Panc1 (cell line): Measurements from ENCODE around the gene SYNPR. TPM values are rescaled to one million over a fixed set of nuclear protein-coding genes. Genes with fewer than 3 reads are reported as not detected.

Experiments used
- ATAC-seq: fragments of 200-7000 bp; cut with Tn5 transposase; 2 replicates; pipeline ENCODE4 v1.9.1; 2020; ENCODE audit warnings: mild to moderate bottlenecking, moderate library complexity
- BruUV-seq: library from RNA; stranded (reverse); fragments of 400-500 nt; replicated peaks from 2 replicates; lab custom pipeline; 2021; lab: Mats Ljungman, UMichigan
- CTCF ChIA-PET: fragments of 300-600 bp; sonication (Branson Sonifier 250); formaldehyde crosslinking; loops from one replicate; lab custom pipeline; 2022; ENCODE audit warnings: antibody characterized with exemption; lab: Charles Lee
- POLR2A ChIA-PET: fragments of 300-600 bp; sonication (Branson Sonifier 250); formaldehyde crosslinking; loops from one replicate; lab custom pipeline; 2022; ENCODE audit warnings: antibody characterized with exemption; lab: Charles Lee
- DNase-seq: peaks from one replicate; pipeline ENCODE4 v3.0.0-alpha.2; 2010; ENCODE audit warnings: low read depth, low spot score
- H3K27ac ChIP-seq: 2 replicates; pipeline ENCODE4 v1.5.1; 2011; ENCODE audit warnings: mild to moderate bottlenecking, low read length, inconsistent platforms
- H3K27me3 ChIP-seq: fragments of 200-500 bp; sonication (Bioruptor generic); 2 replicates; pipeline ENCODE4 v1.6.0; 2014; ENCODE audit warnings: low read length, inconsistent platforms; ENCODE audit not compliant: control insufficient read depth, insufficient read depth
- H3K36me3 ChIP-seq: fragments of 200-500 bp; sonication (Bioruptor generic); 2 replicates; pipeline ENCODE4 v1.5.1; 2014; ENCODE audit warnings: inconsistent platforms, mild to moderate bottlenecking, low read length, moderate library complexity; ENCODE audit not compliant: control insufficient read depth, insufficient read depth
- H3K4me1 ChIP-seq: 2 replicates; pipeline ENCODE4 v1.5.1; 2011; ENCODE audit warnings: inconsistent platforms, mild to moderate bottlenecking, low read length, moderate library complexity; ENCODE audit not compliant: control insufficient read depth, insufficient read depth
- H3K4me3 ChIP-seq, 2 experiments: 2 replicates each; pipeline ENCODE4 v1.5.1; 2011 to 2012; ENCODE audit warnings: low read depth in 2 of 2, low read length in 2 of 2, mild to moderate bottlenecking in 2 of 2, inconsistent platforms in 1 of 2, moderate library complexity in 1 of 2
- H3K9me3 ChIP-seq: fragments of 200-500 bp; sonication (Bioruptor generic); 2 replicates; pipeline ENCODE4 v1.5.1; 2014; ENCODE audit warnings: low read depth, mild to moderate bottlenecking, inconsistent platforms, low read length, moderate library complexity; ENCODE audit not compliant: control insufficient read depth, insufficient read depth
- POLR2AphosphoS5 ChIP-seq: IDR thresholded peaks from 2 replicates; pipeline ENCODE4 v1.6.1; 2012; ENCODE audit warnings: mild to moderate bottlenecking, low read depth, low read length, moderate library complexity
- SIN3A ChIP-seq: IDR thresholded peaks from 2 replicates; pipeline ENCODE4 v1.6.1; 2012; ENCODE audit warnings: low read depth, mild to moderate bottlenecking, low read length, moderate library complexity, borderline replicate concordance; ENCODE audit not compliant: insufficient read depth
- TCF7L2 ChIP-seq: IDR thresholded peaks from 2 replicates; pipeline ENCODE4 v1.6.1; 2011; ENCODE audit warnings: mild to moderate bottlenecking, low read depth, low read length, inconsistent platforms
- in situ Hi-C: cut with HindIII; loops from 2 replicates; pipeline ENCODE4 v1.10.0; 2016; ENCODE audit warnings: low sequenced_read_pairs, low pct_unique_long_range_greater_than_20kb
- intact Hi-C: fragments of 100-400 bp; cut with micrococcal nuclease; formaldehyde crosslinking; loops from one replicate; pipeline ENCODE4 v1.10.0; 2022; ENCODE audit not compliant: unreplicated experiment
- total RNA-seq: library from RNA; stranded (reverse); gene quantifications from one replicate; pipeline ENCODE4 v1.2.1, GENCODE V29; 2021; ENCODE audit not compliant: unreplicated experiment
- TF ChIP-seq, protein P1 (sequence below): fragments of 450-650 bp; IDR thresholded peaks from 2 replicates; pipeline ENCODE4 v1.5.1; 2017; ENCODE audit warnings: mild to moderate bottlenecking
- TF ChIP-seq, protein P2 (sequence below), 2 experiments: IDR thresholded peaks; 2 replicates each; pipeline ENCODE4 v1.6.1; 2011 to 2012; ENCODE audit warnings: low read depth in 2 of 2, control low read depth in 1 of 2, low read length in 1 of 2, mild to moderate bottlenecking in 1 of 2, moderate library complexity in 1 of 2; ENCODE audit not compliant: insufficient read depth in 1 of 2

SYNPR gene
- total RNA-seq, 1 experiment from 2014 or later, result not detected

DNA sequence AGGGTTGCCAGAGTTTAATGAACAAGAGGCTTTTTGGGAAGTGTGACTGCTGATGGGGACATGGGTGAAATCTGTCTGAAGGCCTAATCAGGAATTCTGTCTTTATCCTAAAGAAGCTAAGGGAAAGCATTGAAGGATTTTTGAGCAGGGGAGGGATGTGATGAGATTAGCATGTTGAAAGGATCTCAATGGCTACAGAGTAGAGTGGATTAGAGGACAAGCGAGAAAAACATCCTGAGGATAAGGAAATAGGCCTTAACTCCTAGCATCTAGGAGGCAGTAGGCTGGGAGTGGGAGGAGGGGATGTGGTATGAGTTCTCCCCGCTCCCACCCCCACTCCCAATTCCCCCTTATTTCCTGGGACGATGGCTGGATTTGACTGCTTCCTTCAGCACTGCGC is 339.3 kb downstream of the SYNPR start:
- no peak for ATAC-seq
- POLR2A ChIA-PET, result no interaction called here

DNA sequence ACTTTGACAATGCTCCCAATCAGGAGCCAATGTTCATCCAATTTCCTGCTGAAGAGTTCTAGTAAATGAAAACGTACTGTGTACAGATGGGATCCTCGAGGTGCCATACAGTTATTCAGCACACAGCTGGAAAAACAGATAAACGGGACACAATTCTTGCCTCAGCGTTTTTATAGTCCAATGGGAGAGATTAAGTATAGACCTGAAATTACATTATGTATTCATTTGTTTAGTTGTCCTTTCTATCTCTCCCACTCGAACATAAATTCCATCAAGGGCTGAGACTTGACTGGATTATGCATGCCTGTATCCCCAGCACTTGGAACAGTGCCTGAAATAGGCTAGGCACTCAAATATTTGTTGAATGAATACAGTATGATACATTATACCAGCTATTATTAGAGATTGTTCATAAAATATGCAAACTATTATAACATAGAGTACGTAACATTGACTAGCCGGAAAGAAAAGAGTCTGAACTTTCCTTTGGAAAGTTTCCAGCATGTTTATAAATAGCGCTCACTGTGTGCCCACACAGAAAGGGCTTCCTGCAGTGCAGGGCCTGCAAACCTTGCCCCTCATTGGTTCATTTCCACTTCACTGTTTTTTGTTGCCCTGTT is 346.9 kb downstream of the SYNPR start:
- no peak for DNase-seq

More for the DNA sequence above, 339.3 kb downstream of the SYNPR start:
- H3K4me1 ChIP-seq, result no peaks in the 10 kb centered on the region
- no peaks in the 10 kb centered on the region for H3K27me3 ChIP-seq
- in situ Hi-C loops, result no loop called here
- no TSS peak for BruUV-seq
- TF ChIP-seq, protein P1, sequence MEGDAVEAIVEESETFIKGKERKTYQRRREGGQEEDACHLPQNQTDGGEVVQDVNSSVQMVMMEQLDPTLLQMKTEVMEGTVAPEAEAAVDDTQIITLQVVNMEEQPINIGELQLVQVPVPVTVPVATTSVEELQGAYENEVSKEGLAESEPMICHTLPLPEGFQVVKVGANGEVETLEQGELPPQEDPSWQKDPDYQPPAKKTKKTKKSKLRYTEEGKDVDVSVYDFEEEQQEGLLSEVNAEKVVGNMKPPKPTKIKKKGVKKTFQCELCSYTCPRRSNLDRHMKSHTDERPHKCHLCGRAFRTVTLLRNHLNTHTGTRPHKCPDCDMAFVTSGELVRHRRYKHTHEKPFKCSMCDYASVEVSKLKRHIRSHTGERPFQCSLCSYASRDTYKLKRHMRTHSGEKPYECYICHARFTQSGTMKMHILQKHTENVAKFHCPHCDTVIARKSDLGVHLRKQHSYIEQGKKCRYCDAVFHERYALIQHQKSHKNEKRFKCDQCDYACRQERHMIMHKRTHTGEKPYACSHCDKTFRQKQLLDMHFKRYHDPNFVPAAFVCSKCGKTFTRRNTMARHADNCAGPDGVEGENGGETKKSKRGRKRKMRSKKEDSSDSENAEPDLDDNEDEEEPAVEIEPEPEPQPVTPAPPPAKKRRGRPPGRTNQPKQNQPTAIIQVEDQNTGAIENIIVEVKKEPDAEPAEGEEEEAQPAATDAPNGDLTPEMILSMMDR, result no peak
- no peak for TF ChIP-seq SIN3A
- TF ChIP-seq, protein P2, sequence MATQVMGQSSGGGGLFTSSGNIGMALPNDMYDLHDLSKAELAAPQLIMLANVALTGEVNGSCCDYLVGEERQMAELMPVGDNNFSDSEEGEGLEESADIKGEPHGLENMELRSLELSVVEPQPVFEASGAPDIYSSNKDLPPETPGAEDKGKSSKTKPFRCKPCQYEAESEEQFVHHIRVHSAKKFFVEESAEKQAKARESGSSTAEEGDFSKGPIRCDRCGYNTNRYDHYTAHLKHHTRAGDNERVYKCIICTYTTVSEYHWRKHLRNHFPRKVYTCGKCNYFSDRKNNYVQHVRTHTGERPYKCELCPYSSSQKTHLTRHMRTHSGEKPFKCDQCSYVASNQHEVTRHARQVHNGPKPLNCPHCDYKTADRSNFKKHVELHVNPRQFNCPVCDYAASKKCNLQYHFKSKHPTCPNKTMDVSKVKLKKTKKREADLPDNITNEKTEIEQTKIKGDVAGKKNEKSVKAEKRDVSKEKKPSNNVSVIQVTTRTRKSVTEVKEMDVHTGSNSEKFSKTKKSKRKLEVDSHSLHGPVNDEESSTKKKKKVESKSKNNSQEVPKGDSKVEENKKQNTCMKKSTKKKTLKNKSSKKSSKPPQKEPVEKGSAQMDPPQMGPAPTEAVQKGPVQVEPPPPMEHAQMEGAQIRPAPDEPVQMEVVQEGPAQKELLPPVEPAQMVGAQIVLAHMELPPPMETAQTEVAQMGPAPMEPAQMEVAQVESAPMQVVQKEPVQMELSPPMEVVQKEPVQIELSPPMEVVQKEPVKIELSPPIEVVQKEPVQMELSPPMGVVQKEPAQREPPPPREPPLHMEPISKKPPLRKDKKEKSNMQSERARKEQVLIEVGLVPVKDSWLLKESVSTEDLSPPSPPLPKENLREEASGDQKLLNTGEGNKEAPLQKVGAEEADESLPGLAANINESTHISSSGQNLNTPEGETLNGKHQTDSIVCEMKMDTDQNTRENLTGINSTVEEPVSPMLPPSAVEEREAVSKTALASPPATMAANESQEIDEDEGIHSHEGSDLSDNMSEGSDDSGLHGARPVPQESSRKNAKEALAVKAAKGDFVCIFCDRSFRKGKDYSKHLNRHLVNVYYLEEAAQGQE (IDR thresholded peaks at IDR 0.05; ENCODE audit: insufficient read depth in 1 of 2, low read depth in 2 of 2, low read length in 1 of 2), result no peak
- TF ChIP-seq TCF7L2, result no peak
- TF ChIP-seq POLR2AphosphoS5, result no peak
- H3K36me3 ChIP-seq, result no peaks in the 10 kb centered on the region
- CTCF ChIA-PET, result no interaction called here
- H3K27ac ChIP-seq, result no peak overlapping the region
- no peaks in the 10 kb centered on the region for H3K9me3 ChIP-seq
- intact Hi-C loops, result no loop called here
- DNase-seq, result no peak
- H3K4me3 ChIP-seq, result no peak overlapping the region

More for the DNA sequence above, 346.9 kb downstream of the SYNPR start:
- Histone ChIP-seq H3K4me1 (no peaks in the 10 kb centered on the region), H3K36me3 (no peaks in the 10 kb centered on the region), H3K9me3 (no peaks in the 10 kb centered on the region), H3K27me3 (no peaks in the 10 kb centered on the region; the same call in 1 of the 2 replicates), H3K4me3 (no peak overlapping the region), H3K27ac (no peak overlapping the region)
- ChIA-PET CTCF (no interaction called here), POLR2A (no interaction called here)
- in situ Hi-C loops (no loop called here), intact Hi-C loops (no loop called here)
- no TSS peak for BruUV-seq
- no peak for ATAC-seq
- TF ChIP-seq SIN3A, result no peak
- TF ChIP-seq, protein P1, result no peak
- TF ChIP-seq TCF7L2, result no peak
- TF ChIP-seq POLR2AphosphoS5, result no peak
- TF ChIP-seq, protein P2 (IDR thresholded peaks at IDR 0.05; ENCODE audit: insufficient read depth in 1 of 2, low read depth in 2 of 2, low read length in 1 of 2), result no peak
